ENCODE data around the gene ENTREP1.

ENTREP1 gene

DNA sequence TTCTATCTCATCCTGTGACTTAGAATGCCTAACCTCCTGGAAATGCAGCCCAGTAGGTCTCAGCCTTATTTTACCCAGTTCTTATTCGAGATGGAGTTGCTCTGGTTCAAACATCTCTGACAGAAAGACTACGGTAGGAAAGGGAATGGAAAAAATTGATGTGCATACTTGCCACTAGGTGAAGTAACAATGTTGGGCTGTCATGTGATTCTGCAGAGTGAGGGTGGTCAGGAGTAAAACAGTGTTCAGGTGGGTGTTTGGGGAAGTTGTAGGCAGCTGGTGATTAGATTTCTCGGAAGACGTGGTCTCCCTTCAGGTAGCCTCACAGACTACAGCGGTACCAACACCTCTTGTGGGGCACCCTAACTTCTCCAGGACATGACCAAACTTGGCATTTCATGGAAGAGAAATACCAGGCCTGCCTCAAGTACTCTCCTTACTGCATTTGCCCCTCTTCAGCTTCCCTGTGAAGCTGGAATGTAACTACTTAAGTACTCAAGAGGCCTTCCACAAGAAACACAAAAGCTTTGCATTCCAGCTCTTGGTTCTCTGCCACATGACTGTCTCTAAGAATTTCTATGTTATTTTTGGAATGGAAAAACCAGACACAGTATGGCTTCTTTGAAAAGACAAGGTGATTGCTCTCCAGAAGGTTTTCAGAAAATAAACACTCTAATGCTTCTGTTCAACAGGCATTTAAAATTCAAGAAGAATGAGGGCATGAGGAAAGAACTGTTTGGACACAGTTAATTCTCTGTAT, 17.4 kb upstream of the ENTREP1 start:
- Histone ChIP-seq H2AFZ (ENCODE audit: low read depth, low read length, severe bottlenecking) (no peak overlapping the region), H3F3A (ENCODE audit: insufficient read depth) (no peaks in the 10 kb centered on the region), H3K27ac (ENCODE audit: low read depth, low read length) (no peak overlapping the region), H4K20me1 (ENCODE audit: low read depth, low read length) (no peaks in the 10 kb centered on the region), H3K9ac (ENCODE audit: low read length) (no peak overlapping the region), H3K4me3 (ENCODE audit: insufficient read depth, low read length, poor library complexity, severe bottlenecking) (no peak overlapping the region), H3K79me2 (ENCODE audit: insufficient read depth, low read length) (no peaks in the 10 kb centered on the region), H3K9me3 (ENCODE audit: insufficient read depth, low read length) (peaks cover 6% of the 10 kb centered on the region; the same call in 1 of the 2 replicates), H3K4me2 (ENCODE audit: low read depth, low read length, poor library complexity, severe bottlenecking) (no peak overlapping the region), H3K27me3 (ENCODE audit: low read length) (no peaks in the 10 kb centered on the region), H3K9me2 (replicated peaks; ENCODE audit: insufficient read depth, low read length) (no peaks in the 10 kb centered on the region), H3K36me3 (ENCODE audit: low read length) (no peaks in the 10 kb centered on the region)
- TF ChIP-seq CTCF (IDR thresholded peaks at IDR 0.05; ENCODE audit: insufficient read depth, low read length, poor library complexity, severe bottlenecking) (no peak), EZH2phosphoT487 (conservative IDR thresholded peaks at IDR 0.05; ENCODE audit: low read length) (no peak)

DNA sequence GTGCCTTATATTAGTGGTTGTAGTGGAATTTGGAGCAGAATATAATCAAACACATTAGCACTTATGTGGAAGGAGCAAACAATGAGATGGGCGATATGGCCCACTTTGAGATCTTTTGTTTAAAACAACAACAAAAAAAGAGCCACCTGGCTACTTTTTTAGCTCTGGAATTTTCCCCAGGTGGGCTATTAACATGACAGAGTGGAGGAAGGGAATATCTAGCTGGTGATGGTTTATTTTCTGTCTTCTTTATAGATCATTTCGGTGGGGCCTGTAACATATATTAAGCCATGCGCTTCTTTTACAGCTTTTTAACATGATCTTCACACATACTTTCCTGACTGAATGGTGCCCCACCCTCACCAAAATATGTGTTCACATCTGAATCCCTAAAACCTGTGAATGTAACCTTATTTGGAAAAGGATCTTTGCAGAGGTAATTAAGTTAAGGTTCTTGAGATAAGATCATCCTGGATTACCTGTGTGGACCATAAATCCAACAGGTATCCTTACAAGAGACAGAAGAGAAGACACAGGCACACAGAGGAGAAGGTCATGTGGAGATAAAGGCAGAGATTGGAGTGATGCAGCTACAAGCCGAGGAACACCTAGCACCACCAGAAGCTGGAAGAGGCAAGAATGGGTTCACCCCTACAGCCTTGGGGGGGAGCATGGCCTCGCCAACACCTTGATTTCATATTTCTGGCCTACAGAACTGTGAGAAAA, 16.6 kb upstream of the ENTREP1 start:
- Histone ChIP-seq H2AFZ (ENCODE audit: low read depth, low read length, severe bottlenecking) (no peak overlapping the region), H3K9me3 (ENCODE audit: insufficient read depth, low read length) (peaks cover 14% of the 10 kb centered on the region; the same call in 1 of the 2 replicates), H3K9me2 (replicated peaks; ENCODE audit: insufficient read depth, low read length) (no peaks in the 10 kb centered on the region), H3K79me2 (ENCODE audit: insufficient read depth, low read length) (no peaks in the 10 kb centered on the region), H3F3A (ENCODE audit: insufficient read depth) (no peaks in the 10 kb centered on the region), H3K4me2 (ENCODE audit: low read depth, low read length, poor library complexity, severe bottlenecking) (no peak overlapping the region), H4K20me1 (ENCODE audit: low read depth, low read length) (no peaks in the 10 kb centered on the region), H3K27me3 (ENCODE audit: low read length) (no peaks in the 10 kb centered on the region), H3K27ac (ENCODE audit: low read depth, low read length) (no peak overlapping the region), H3K36me3 (ENCODE audit: low read length) (no peaks in the 10 kb centered on the region), H3K9ac (ENCODE audit: low read length) (no peak overlapping the region), H3K4me3 (ENCODE audit: insufficient read depth, low read length, poor library complexity, severe bottlenecking) (no peak overlapping the region)
- TF ChIP-seq EZH2phosphoT487 (conservative IDR thresholded peaks at IDR 0.05; ENCODE audit: low read length) (no peak), CTCF (IDR thresholded peaks at IDR 0.05; ENCODE audit: insufficient read depth, low read length, poor library complexity, severe bottlenecking) (no peak)

DNA sequence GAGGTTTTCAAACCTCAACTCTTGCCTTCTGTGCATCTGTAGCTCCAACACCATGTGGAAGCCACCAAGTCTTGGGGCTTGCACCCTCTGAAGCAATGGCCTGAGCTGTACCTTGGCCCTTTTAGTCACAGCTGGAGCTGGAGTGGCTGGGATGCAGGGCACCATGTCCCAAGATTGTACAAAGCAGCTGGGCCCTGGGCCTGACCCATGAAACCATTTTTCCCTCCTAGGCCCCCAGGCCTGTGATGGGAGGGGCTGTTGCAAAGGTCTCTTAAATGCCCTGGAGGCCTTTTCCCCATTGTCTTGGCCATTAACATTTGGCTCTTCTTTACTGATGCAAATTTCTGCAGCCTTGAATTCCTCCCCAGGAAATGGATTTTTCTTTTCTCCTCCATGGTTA, 11.8 kb upstream of the ENTREP1 start:
- Histone ChIP-seq H3K9me3 (ENCODE audit: insufficient read depth, low read length) (peaks cover 18% of the 10 kb centered on the region; the same call in 1 of the 2 replicates), H4K20me1 (ENCODE audit: low read depth, low read length) (no peaks in the 10 kb centered on the region), H3K4me2 (ENCODE audit: low read depth, low read length, poor library complexity, severe bottlenecking) (no peak overlapping the region), H3K79me2 (ENCODE audit: insufficient read depth, low read length) (no peaks in the 10 kb centered on the region), H3K9me2 (replicated peaks; ENCODE audit: insufficient read depth, low read length) (no peaks in the 10 kb centered on the region), H2AFZ (ENCODE audit: low read depth, low read length, severe bottlenecking) (no peak overlapping the region), H3K27me3 (ENCODE audit: low read length) (no peaks in the 10 kb centered on the region), H3K36me3 (ENCODE audit: low read length) (no peaks in the 10 kb centered on the region), H3F3A (ENCODE audit: insufficient read depth) (no peaks in the 10 kb centered on the region), H3K9ac (ENCODE audit: low read length) (no peak overlapping the region), H3K27ac (ENCODE audit: low read depth, low read length) (no peak overlapping the region), H3K4me3 (ENCODE audit: insufficient read depth, low read length, poor library complexity, severe bottlenecking) (no peak overlapping the region)
- TF ChIP-seq CTCF (IDR thresholded peaks at IDR 0.05; ENCODE audit: insufficient read depth, low read length, poor library complexity, severe bottlenecking) (no peak), EZH2phosphoT487 (conservative IDR thresholded peaks at IDR 0.05; ENCODE audit: low read length) (no peak)
